Kidney capillary endothelial cell (primary cell): Measurements from ENCODE around the gene PPP2R2C.

Experiments used
- DNase-seq: peaks from one replicate; pipeline ENCODE4 v3.0.0-alpha.2; 2018; ENCODE audit warnings: low spot score

The PPP2R2C gene

GRCh38 chr4:6379767-6380745 lies 92.4 kb downstream of the PPP2R2C start:
- DNase-seq, result no peak

DNA sequence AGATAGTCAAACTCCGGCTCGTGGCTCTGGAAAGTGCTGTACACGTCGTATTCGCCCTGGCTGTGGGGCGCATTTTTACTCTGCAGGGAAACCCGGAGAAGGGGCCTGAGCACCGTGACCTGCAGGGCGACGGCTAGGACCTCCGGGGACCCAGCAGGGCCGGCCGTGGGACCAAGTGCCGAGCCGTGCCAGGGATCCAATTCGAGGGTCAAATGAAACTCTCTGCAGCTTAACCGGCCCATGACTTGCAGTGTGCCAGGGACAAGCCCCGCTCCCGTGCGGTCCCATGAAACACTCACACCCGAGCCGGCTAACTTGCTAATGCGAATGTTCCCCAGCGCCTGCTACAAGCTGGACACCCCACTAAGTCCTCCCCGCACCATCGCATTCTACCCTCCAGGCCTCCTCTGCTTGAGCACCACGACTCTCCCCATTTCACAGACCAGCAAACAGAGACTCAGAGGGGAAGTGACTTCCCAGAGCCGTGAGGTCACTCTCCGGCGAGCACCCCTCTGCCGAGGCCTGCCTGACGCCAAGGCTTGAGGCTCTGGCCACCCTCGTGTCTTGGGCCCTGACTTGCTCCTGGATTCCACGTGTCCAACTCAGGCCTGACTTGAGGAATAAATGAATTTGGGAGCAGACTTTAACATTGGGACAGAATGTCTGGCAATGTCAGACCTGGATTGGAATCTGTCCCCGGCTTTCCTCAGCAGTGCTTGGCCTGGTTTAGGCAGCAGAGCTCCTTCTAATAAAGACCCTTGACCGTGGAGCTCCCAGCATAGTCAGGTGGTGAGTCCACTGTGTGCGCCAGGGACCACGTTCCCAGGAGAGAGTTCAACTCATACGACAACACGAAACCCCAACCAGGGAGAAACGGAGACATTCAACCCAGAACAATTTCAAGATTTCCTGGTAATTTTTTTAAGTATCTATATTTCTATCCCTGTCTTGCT lies 93.6 kb downstream of the PPP2R2C start:
- DNase-seq, result no peak

DNA sequence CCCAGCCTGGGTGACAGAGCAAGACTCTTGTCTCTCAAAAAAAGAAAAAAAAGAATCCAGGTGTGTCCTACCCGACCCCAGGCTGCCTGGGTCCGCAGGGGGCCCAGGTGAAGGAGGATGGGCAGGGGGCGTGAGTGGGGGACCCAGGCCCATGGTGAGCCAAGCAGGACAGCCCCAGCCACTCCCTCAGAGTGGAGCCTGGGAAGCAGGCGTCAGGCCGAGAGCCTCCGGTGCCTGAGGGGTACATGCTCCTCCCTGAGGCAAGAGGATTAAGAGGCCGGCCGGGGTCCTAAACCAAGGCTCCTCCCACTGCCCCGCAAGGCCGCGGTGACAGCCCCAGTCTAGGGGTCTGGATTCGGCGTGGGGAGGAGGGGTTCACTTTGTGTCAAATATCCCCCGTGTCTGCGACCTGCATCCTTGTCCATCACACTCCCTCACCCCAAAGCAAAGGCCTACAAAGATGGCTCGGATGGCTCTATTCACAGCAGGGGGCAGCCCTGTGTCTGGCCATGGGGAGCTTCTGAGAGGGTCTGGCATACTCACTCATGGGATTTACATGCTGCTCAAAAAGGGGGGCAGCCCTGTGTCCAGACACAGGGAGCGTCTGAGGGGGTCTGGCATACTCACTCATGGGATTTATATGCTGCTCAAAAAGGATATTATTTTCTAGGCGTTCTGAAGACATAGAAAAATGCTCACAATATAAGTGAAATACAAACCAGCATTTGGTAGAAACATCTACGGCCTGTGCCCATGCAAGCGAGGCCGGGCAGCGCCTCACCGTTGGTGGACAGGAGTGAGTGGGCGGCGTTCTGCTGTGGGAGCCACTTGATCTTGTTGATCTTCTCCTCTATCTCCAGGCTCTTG lies 94.6 kb downstream of the PPP2R2C start:
- DNase-seq, result no peak

GRCh38 chr4:6375620-6376295 lies 96.7 kb downstream of the PPP2R2C start:
- DNase-seq, result no peak

GRCh38 chr4:6374575-6374974 lies 97.8 kb downstream of the PPP2R2C start:
- no peak for DNase-seq

GRCh38 chr4:6373541-6374410 lies 98.6 kb downstream of the PPP2R2C start:
- DNase-seq, result no peak

DNA sequence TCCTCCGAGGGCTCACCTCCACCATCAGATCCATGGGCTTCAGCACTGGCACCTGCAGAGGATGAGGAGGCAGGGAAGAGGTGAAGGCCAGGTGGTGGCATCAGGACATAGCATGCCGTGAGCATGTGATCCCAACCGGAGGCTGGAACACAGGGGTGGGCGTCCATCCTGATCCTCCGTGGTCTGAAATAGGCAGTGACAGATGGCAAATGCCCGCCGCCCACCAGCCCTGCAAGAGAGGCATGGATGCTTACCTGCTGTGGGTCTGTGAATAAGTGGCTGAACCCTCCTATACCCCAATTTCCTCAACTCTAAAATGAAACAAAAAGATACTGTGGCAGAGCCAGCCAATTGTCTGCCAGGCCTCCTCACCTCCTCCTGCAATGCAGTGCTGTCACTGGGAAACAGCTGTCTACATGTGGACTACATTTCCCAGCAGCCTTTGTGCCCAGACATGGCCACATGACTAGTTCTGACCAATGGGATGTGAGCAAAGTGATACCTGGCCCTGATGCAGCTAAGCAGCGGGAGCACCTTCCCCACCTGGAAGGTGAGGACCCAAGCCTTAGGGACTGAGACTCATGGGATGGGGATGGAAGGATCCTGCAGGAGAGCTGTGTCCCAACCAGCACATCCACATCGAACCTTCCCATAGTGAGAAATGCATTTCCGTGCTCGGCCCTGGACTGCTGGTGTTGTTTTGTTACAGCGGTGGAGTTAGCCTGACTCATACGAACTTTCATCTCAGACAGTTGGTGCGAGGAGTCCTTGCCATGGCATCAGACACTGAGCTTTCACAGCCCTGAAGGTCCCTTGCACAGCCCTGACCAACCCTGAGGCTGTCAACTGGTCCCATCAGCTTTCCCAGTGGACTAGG lies 99.5 kb downstream of the PPP2R2C start:
- peak; percentile 21 for DNase-seq

GRCh38 chr4:6371812-6372211 lies 100.6 kb downstream of the PPP2R2C start:
- no peak for DNase-seq

GRCh38 chr4:6371271-6371670 lies 101.1 kb downstream of the PPP2R2C start:
- DNase-seq, result no peak

DNA sequence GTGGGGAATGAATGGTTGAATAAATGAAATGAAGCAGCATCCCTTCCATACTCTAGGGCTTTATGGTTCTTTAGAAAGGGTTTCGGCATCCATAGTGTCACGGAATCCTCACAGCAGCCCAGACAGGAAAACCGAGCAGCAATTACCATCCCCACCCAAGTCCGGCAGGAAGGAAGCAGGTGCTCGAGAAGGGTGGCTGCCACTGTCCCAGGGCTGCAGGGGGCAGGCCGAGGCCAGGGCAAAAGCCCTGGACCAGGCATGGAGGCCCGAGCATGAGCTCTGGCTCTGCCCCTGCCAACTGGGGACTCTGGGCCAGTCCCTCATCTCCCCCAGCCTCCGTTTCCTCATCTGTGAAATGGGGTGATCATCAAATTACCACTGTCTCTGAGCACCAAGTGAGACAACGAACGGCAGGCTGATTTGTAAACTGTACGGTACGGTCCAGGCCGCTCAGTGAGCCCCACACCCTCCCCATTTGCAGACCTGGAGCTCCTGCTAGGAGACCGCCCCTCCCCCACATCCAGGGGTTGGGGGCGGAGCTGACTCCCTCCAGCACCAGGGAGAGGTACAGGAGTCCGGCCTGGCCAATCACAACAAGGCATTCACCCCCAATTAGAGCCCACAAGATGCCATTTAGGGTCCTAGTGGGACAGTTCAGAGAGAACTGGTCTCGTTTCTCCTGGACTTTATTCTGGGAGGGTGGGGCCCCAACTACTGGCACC lies 102.3 kb downstream of the PPP2R2C start:
- DNase-seq, result no peak

GRCh38 chr4:6369511-6369910 lies 102.9 kb downstream of the PPP2R2C start:
- DNase-seq, result no peak

DNA sequence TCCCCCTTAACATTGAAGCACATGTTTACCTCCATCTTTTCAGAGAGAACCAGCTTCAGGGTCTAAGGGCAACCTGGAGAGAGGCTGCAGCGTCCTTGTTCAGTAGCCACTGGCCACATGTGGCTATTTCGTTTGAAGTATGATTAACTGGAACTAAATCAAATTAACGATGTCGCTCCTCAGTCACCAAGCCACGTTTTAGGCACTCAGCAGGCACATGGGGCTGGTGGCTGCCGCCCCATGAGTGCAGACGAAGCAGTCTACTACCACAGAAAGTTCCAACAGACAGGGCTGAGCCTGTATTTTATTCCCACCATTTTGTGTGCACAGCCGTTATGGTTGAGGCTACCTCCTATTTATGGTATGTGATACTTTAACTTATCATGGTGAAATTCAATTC lies 103.4 kb downstream of the PPP2R2C start:
- DNase-seq, result no peak

DNA sequence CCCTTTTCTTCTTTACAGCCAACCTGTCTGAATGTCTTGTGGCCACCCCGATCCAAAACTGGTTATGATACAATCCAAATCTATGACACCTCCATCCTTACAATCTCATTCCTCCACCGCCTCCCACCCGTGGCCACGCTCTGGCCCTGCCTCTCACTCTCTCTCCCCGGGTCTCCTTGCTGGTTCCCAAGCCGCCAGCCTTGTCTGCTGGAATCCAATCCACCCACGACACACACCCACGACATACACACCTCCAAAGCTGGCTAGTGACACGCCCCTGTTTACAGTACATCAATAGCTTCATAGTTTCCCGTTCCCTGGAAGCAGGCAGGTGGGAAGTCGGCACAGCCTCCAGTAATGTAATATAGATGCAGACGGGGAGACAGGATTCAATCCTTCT lies 103.8 kb downstream of the PPP2R2C start:
- DNase-seq, result no peak

GRCh38 chr4:6368096-6368495 lies 104.3 kb downstream of the PPP2R2C start:
- no peak for DNase-seq

DNA sequence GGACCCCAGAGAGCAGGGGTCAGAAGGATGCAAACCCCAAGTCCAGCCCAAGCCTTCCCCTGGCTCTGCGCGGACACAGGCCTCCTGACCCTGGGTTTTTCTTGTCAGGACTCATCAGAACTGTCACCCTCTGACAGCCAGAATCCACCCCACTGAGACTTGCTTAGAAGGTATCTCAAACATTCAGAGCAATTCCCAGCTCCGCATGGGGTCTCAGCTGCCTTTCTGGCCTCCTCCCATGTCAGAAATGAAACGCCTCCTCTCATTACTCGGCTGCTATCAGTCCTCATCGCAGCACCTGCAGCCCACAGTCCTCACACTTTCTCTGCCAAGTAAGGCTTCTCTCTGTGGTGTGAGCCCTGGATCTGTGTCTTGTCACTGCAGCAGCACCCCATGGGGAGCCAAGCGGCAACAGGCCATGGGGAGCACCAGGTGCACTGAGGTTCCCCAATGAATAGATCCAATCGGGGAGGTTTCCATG lies 105.0 kb downstream of the PPP2R2C start:
- no peak for DNase-seq

DNA sequence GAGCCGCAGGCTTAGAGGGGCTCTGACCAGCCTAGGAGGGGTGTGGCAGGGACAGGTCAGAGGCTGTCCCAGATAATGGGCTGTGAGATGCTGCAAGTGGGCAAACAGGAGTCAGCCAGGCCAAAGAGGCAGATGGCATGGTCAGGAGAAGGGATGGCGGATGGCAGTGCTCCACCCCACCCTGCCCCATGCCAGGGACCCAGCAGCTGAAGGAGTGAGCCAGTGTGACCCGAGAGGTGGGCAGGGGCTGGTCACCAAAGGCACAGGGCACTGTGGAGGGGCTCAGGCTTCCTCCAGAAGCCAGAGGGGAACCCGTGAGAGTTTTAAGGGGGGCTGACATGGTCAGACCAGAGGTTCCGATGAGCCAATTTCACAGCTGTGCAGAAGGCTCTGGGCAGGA lies 105.8 kb downstream of the PPP2R2C start:
- DNase-seq, result no peak

- DNase-seq, result no peak
Measured at GRCh38 chr4:6365545-6366086, 106.8 kb downstream of the PPP2R2C start.

GRCh38 chr4:6364581-6364980 lies 107.8 kb downstream of the PPP2R2C start:
- DNase-seq, result no peak
